ENCODE results near the gene CACNA1G.

CACNA1G gene

DNA sequence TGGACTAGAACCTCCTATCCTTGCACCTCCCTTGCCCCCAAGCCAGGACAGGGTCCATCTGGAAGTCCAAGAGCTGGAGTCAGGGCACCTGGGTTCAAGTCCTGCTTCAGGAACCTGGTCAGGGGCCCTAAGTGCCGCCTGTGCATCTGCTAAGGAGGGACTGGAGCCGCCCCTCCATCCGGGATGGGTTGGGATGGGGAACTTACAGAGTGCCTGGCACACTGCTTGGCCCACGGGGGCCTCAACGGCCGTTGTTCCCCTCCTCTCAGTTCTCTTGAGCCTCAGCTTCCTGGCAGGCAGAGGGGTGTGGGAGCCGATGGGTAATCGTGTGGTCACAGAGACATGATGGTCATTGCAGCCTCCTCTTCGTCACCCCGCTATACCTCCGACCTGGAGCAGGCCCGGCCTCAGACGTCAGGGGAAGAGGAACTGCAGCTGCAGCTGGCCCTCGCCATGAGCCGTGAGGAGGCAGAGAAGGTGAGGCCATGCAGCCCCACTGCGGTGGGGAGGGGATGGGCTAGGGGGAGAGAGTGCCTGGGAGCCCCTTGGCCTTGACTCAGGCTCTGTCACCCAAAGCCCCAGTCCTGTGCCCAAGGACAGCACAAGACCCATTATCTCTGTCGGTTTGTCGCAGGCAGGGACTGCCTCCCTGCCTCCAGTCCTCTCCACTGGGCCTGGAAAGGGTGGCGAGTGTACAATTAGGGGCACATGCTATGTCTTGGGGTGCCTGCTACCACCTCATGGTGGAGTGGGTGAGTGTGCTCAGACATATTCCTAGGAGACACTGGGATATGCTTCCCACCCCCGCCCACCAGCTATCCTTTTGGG, 22.6 kb upstream of the CACNA1G start:
- Histone ChIP-seq H4K20me1 (ENCODE audit: insufficient read depth, low read length) (0 out of 2 replicates have a peak, but pooled peaks cover 2% of the 10 kb centered on the region), H3K27me3 (ENCODE audit: insufficient read depth, low read length, poor library complexity) (peaks cover 19% of the 10 kb centered on the region), H3K9ac (ENCODE audit: low read depth, low read length) (no peak overlapping the region), H3K27ac (ENCODE audit: low read length) (no peak overlapping the region), H3K9me3 (ENCODE audit: insufficient read depth, low read length, severe bottlenecking) (no peaks in the 10 kb centered on the region), H2AFZ (ENCODE audit: low read depth, low read length) (no peak overlapping the region), H3K4me3 (ENCODE audit: low read depth in 1 of 2, low read length in 2 of 2) (no peak overlapping the region), H3K79me2 (ENCODE audit: insufficient read depth, low read length) (no peaks in the 10 kb centered on the region), H3K36me3 (ENCODE audit: insufficient read depth, low read length) (no peaks in the 10 kb centered on the region), H3K4me2 (ENCODE audit: insufficient read depth, low read length) (no peak overlapping the region), H3K4me1 (ENCODE audit: insufficient read depth, low read length) (peaks cover 19% of the 10 kb centered on the region)
- no peak for ATAC-seq (ENCODE audit: insufficient read depth, low read depth)
- DNase-seq: no peak
- TF ChIP-seq, protein P1, sequence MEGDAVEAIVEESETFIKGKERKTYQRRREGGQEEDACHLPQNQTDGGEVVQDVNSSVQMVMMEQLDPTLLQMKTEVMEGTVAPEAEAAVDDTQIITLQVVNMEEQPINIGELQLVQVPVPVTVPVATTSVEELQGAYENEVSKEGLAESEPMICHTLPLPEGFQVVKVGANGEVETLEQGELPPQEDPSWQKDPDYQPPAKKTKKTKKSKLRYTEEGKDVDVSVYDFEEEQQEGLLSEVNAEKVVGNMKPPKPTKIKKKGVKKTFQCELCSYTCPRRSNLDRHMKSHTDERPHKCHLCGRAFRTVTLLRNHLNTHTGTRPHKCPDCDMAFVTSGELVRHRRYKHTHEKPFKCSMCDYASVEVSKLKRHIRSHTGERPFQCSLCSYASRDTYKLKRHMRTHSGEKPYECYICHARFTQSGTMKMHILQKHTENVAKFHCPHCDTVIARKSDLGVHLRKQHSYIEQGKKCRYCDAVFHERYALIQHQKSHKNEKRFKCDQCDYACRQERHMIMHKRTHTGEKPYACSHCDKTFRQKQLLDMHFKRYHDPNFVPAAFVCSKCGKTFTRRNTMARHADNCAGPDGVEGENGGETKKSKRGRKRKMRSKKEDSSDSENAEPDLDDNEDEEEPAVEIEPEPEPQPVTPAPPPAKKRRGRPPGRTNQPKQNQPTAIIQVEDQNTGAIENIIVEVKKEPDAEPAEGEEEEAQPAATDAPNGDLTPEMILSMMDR (IDR thresholded peaks at IDR 0.05; ENCODE audit: borderline replicate concordance, extremely low read depth, low read length, poor library complexity, severe bottlenecking): no peak
- TF ChIP-seq EZH2 (IDR thresholded peaks at IDR 0.05; ENCODE audit: borderline replicate concordance, low read depth, low read length, severe bottlenecking): no peak

DNA sequence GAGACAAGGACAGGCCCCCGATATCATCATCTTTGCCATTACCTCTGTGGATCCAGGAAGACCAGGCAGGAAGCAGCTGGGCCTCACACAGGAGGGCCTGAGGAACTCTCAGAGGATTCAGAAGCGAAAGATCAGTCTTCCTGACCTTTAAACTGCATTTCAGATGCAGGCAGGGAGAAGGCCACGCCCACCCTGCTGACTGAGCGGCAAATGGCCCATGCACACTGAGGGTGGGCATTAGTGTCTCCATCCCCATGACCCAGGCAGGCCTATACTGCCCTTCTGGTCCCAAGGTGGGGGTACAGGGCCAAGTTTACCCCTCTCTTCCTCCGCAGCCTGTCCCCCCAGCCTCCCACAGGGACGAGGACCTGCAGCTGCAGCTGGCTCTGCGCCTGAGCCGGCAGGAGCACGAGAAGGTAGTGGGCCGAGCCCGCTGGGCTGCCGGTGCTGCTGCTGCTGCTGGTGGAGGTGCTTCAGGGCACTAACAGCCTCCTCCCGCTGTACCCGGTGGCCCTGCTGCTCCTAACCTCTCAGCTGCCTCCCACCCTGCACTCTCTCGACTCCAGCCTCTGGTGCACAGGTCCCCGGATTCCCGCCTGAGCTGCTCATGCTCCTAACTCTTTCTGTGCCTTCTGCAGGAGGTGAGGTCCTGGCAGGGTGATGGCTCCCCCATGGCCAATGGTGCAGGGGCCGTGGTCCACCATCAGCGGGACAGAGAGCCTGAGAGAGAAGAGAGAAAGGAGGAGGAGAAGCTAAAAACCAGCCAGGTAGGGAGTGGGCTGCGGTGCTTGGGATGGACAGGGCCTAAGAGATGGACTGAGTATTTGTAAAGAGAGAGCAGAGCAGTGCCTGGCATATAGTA, 21.7 kb upstream of the CACNA1G start:
- Histone ChIP-seq H3K4me3 (ENCODE audit: low read depth in 1 of 2, low read length in 2 of 2) (no peak overlapping the region), H3K79me2 (ENCODE audit: insufficient read depth, low read length) (no peaks in the 10 kb centered on the region), H3K36me3 (ENCODE audit: insufficient read depth, low read length) (no peaks in the 10 kb centered on the region), H3K4me1 (ENCODE audit: insufficient read depth, low read length) (peaks cover 19% of the 10 kb centered on the region), H3K4me2 (ENCODE audit: insufficient read depth, low read length) (no peak overlapping the region), H2AFZ (ENCODE audit: low read depth, low read length) (no peak overlapping the region), H3K9me3 (ENCODE audit: insufficient read depth, low read length, severe bottlenecking) (no peaks in the 10 kb centered on the region), H3K9ac (ENCODE audit: low read depth, low read length) (no peak overlapping the region), H3K27ac (ENCODE audit: low read length) (no peak overlapping the region), H4K20me1 (ENCODE audit: insufficient read depth, low read length) (0 out of 2 replicates have a peak, but pooled peaks cover 2% of the 10 kb centered on the region), H3K27me3 (ENCODE audit: insufficient read depth, low read length, poor library complexity) (peaks cover 10% of the 10 kb centered on the region)
- ATAC-seq (ENCODE audit: insufficient read depth, low read depth): no peak
- TF ChIP-seq, protein P1 (IDR thresholded peaks at IDR 0.05; ENCODE audit: borderline replicate concordance, extremely low read depth, low read length, poor library complexity, severe bottlenecking): no peak
- no peak for TF ChIP-seq EZH2 (IDR thresholded peaks at IDR 0.05; ENCODE audit: borderline replicate concordance, low read depth, low read length, severe bottlenecking)
- no peak for DNase-seq

GRCh38 chr17:50539762-50540559, 20.6 kb upstream of the CACNA1G start:
- Histone ChIP-seq H4K20me1 (ENCODE audit: insufficient read depth, low read length) (0 out of 2 replicates have a peak, but pooled peaks cover 2% of the 10 kb centered on the region), H3K79me2 (ENCODE audit: insufficient read depth, low read length) (no peaks in the 10 kb centered on the region), H3K9me3 (ENCODE audit: insufficient read depth, low read length, severe bottlenecking) (no peaks in the 10 kb centered on the region), H3K4me2 (ENCODE audit: insufficient read depth, low read length) (no peak overlapping the region), H2AFZ (ENCODE audit: low read depth, low read length) (no peak overlapping the region), H3K36me3 (ENCODE audit: insufficient read depth, low read length) (no peaks in the 10 kb centered on the region), H3K27ac (ENCODE audit: low read length) (no peak overlapping the region), H3K9ac (ENCODE audit: low read depth, low read length) (no peak overlapping the region), H3K27me3 (ENCODE audit: insufficient read depth, low read length, poor library complexity) (peaks cover 2% of the 10 kb centered on the region), H3K4me1 (ENCODE audit: insufficient read depth, low read length) (peaks cover 19% of the 10 kb centered on the region), H3K4me3 (ENCODE audit: low read depth in 1 of 2, low read length in 2 of 2) (no peak overlapping the region)
- no peak for DNase-seq
- ATAC-seq (ENCODE audit: insufficient read depth, low read depth): no peak
- TF ChIP-seq EZH2 (IDR thresholded peaks at IDR 0.05; ENCODE audit: borderline replicate concordance, low read depth, low read length, severe bottlenecking): no peak
- TF ChIP-seq, protein P1 (IDR thresholded peaks at IDR 0.05; ENCODE audit: borderline replicate concordance, extremely low read depth, low read length, poor library complexity, severe bottlenecking): no peak
